Upper lobe of left lung (tissue), 6 donors: ENCODE data around the gene TMED10. TPM values are rescaled to one million over a fixed set of nuclear protein-coding genes. Genes with fewer than 3 reads are reported as not detected.

ENCODE experiments used
- ATAC-seq, 2 donors: fragments of 200-7000 bp; cut with Tn5 transposase; one replicate each; pipeline ENCODE4 v1.9.1; 2022; ENCODE audit warnings: mild to moderate bottlenecking in 2 of 2, moderate library complexity in 2 of 2; ENCODE audit not compliant: low FRiP score in 2 of 2
- DNase-seq, 2 donors: peaks; one replicate each; pipeline ENCODE4 v3.0.0-alpha.2; 2019 to 2020
- H3K27ac ChIP-seq, 4 donors: fragments of 200-600 bp; sonication (generic); one replicate each; pipeline ENCODE4 v1.5.1; 2016 to 2019
- H3K27me3 ChIP-seq, 4 donors: fragments of 200-600 bp; sonication (generic); one replicate each; pipeline ENCODE4 v1.5.1; 2017 to 2019
- H3K36me3 ChIP-seq, 4 donors: fragments of 200-600 bp; sonication (generic); one replicate each; pipeline ENCODE4 v1.5.1; 2016 to 2019
- H3K4me1 ChIP-seq, 4 donors: fragments of 200-600 bp; sonication (generic); one replicate each; pipeline ENCODE4 v1.5.1; 2018 to 2019
- H3K4me3 ChIP-seq, 4 donors: fragments of 200-600 bp; sonication (generic); one replicate each; pipeline ENCODE4 v1.5.1; 2017 to 2019; ENCODE audit warnings: mild to moderate bottlenecking in 2 of 4, moderate library complexity in 1 of 4
- H3K9me3 ChIP-seq, 4 donors: fragments of 200-600 bp; sonication (generic); one replicate each; pipeline ENCODE4 v1.5.1; 2018 to 2019
- EP300 ChIP-seq, 4 donors: sonication (generic); formaldehyde crosslinking; IDR thresholded peaks; one replicate each; pipeline ENCODE4 v1.5.1; 2017; ENCODE audit warnings: antibody characterized with exemption in 4 of 4, control low read depth in 2 of 4
- POLR2A ChIP-seq, 4 donors: fragments of 450-650 bp; IDR thresholded peaks; one replicate each; pipeline ENCODE4 v1.5.1; 2016 to 2017; ENCODE audit warnings: antibody characterized with exemption in 4 of 4, mild to moderate bottlenecking in 2 of 4
- POLR2AphosphoS5 ChIP-seq, 2 donors: sonication (generic); formaldehyde crosslinking; IDR thresholded peaks; one replicate each; pipeline ENCODE4 v1.5.1; 2017; ENCODE audit warnings: antibody characterized with exemption in 2 of 2
- WGBS, 2 donors: methylation state at CpG; one replicate each; pipeline ENCODE4 v1.1.5; 2017 to 2018; 5-methylcytosine and 5-hydroxymethylcytosine counted together
- total RNA-seq, 6 donors: library from RNA; depleted of rRNA in 4 of 6; stranded (reverse); fragments of >200 nt in 4 of 6; gene quantifications; one replicate each; pipeline versions ENCODE4 v1.1.0 to v1.2.1, GENCODE V29; 2016 to 2021
- TF ChIP-seq, protein P1 (sequence below), 6 experiments: fragments of 450-650 bp in 4 of 6; fragments of 200-600 bp in 2 of 6; sonication (generic) in 2 of 6; IDR thresholded peaks; one replicate each; pipeline ENCODE4 v1.5.1; 2016 to 2019; ENCODE audit warnings: antibody characterized with exemption in 6 of 6
- donor health status: DM: no; HTN: no; CAD: no; lungs with moderate emphysema.
- donor health status: DM: no; HTN: yes; CAD: no; lungs with severe emphysema.

The TMED10 gene
- total RNA-seq, 6 donors from 2014 or later, result 72.3 to 314 (median 186) TPM

DNA sequence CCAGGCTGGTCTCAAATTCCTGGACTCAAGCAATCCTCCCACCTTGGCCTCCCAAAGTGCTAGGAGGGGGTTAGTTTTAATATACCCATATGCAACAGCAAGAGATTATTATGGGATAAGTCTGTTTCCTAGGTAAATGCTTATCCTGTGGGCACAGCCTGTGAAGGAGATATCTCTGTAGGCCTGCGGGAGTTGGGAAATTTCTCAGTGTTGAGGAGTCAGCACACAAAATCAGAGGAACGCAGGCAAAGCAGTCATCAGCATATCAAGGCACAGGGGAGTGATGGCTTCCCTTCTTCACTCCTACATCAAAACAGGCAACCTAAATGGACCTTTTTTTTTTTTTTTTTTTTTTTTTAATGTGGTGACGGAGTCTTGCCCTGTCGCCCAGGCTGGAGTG lies 20.9 kb upstream of the TMED10 start:
- no peaks in the 10 kb centered on the region for H3K36me3 ChIP-seq
- H3K4me1 ChIP-seq, result peaks cover 14 to 28% (median 22%) of the 10 kb centered on the region in 4 donors
- H3K27me3 ChIP-seq, result no peaks in the 10 kb centered on the region
- H3K4me3 ChIP-seq, result no peak overlapping the region
- WGBS, 2 donors, result 87 to 89% methylated on average over 3 to 4 of the region's 4 CpGs
- ATAC-seq (no peak), DNase-seq (no peak)
- no peak overlapping the region for H3K27ac ChIP-seq
- TF ChIP-seq POLR2AphosphoS5 (IDR thresholded peaks at IDR 0.05), result no peak
- no peak for TF ChIP-seq EP300 (IDR thresholded peaks at IDR 0.05)
- TF ChIP-seq POLR2A (IDR thresholded peaks at IDR 0.05), result no peak
- TF ChIP-seq, protein P1, sequence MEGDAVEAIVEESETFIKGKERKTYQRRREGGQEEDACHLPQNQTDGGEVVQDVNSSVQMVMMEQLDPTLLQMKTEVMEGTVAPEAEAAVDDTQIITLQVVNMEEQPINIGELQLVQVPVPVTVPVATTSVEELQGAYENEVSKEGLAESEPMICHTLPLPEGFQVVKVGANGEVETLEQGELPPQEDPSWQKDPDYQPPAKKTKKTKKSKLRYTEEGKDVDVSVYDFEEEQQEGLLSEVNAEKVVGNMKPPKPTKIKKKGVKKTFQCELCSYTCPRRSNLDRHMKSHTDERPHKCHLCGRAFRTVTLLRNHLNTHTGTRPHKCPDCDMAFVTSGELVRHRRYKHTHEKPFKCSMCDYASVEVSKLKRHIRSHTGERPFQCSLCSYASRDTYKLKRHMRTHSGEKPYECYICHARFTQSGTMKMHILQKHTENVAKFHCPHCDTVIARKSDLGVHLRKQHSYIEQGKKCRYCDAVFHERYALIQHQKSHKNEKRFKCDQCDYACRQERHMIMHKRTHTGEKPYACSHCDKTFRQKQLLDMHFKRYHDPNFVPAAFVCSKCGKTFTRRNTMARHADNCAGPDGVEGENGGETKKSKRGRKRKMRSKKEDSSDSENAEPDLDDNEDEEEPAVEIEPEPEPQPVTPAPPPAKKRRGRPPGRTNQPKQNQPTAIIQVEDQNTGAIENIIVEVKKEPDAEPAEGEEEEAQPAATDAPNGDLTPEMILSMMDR (IDR thresholded peaks at IDR 0.05), result no peak
- H3K9me3 ChIP-seq, result no peaks in the 10 kb centered on the region

DNA sequence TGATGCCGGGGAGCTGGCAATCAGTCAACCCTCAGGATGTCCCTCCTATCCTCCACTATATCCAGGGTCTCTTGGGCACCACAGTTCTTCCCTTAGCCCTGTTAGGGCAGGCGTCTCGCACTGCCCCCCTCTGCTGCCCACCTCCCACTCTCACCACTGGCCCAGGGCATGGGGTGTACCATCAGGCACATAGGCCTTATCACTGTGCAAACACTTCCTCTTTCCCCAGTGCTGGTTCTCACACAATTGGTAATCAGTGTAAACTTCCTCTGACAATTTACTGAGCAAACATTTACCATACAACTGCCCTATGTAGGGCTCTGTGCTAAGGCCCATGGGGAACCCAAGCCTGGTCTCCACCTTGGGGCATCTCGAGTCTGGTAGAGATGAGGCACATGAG lies 20.1 kb upstream of the TMED10 start:
- DNase-seq, result peak in 1 of 2 donors; percentile 40
- Histone ChIP-seq H3K4me3 (no peak overlapping the region), H3K27ac (peak overlapping the region in 1 of 4 donors; percentile 39), H3K27me3 (no peaks in the 10 kb centered on the region), H3K4me1 (peaks cover 14 to 28% (median 22%) of the 10 kb centered on the region in 4 donors), H3K36me3 (no peaks in the 10 kb centered on the region), H3K9me3 (no peaks in the 10 kb centered on the region)
- ATAC-seq, result peak; percentile 41 to 68
- WGBS, 2 donors, result 34 to 83% methylated on average over 1 to 4 of the region's 4 CpGs
- TF ChIP-seq, protein P1 (IDR thresholded peaks at IDR 0.05), result no peak
- TF ChIP-seq POLR2AphosphoS5 (IDR thresholded peaks at IDR 0.05) (no peak), POLR2A (IDR thresholded peaks at IDR 0.05) (no peak)

DNA sequence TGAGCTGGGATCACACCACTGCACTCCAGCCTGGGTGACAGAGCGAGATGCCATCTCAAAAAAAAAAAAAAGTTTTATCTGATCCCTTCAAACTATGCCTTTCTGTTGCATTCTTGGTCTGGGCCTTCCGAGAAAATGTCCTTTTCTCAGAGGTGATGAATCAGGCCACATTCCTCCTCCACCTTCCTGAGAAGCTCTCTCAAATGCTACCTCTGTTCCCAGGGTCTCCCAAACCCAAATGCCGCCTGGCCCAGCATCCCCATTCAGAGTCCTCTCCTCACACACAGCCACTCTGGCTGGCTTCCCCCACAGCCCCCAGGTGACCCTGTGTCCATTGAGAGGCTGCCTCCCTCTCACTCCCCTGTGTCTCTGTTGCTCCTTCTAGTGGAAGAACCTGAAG lies 19.7 kb upstream of the TMED10 start:
- DNase-seq (no peak), ATAC-seq (no peak)
- H3K27ac ChIP-seq, result peak overlapping the region in 1 of 4 donors; percentile 39
- H3K9me3 ChIP-seq, result no peaks in the 10 kb centered on the region
- H3K36me3 ChIP-seq, result no peaks in the 10 kb centered on the region
- TF ChIP-seq EP300 (IDR thresholded peaks at IDR 0.05) (no peak), POLR2AphosphoS5 (IDR thresholded peaks at IDR 0.05) (no peak), POLR2A (IDR thresholded peaks at IDR 0.05) (no peak)
- TF ChIP-seq, protein P1 (IDR thresholded peaks at IDR 0.05), result no peak
- WGBS, 2 donors, result 89 to 90% methylated on average over 3 of the region's 3 CpGs
- H3K4me1 ChIP-seq, result peaks cover 14 to 28% (median 22%) of the 10 kb centered on the region in 4 donors
- no peak overlapping the region for H3K4me3 ChIP-seq
- no peaks in the 10 kb centered on the region for H3K27me3 ChIP-seq

DNA sequence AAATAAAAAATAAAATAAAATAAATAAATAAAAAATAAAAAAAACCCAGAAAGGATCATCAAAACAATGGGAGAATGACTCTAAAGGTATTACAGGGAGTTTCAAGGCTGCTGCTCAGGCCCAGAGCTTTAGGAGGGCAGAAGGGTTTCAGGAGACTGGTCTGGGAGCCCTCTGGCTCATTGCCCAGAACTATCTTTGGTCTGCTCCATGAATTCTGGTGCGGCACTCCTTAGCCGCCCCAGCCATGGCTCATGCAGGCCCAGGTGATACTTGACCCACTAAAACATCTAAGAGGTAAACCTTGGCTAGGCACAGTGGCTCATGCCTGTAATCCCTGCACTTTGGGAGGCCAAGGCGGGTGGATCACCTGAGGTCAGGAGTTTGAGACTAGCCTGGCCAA lies 14.7 kb upstream of the TMED10 start:
- WGBS, 2 donors, result 52 to 75% methylated on average over 2 to 3 of the region's 3 CpGs
- no peak for ATAC-seq
- DNase-seq, result peak in 1 of 2 donors; percentile 31
- H3K27me3 ChIP-seq, result no peaks in the 10 kb centered on the region
- peaks cover 0 to 2% (median 1%) of the 10 kb centered on the region in 4 donors for H3K4me1 ChIP-seq
- H3K4me3 ChIP-seq, result no peak overlapping the region
- H3K36me3 ChIP-seq, result no peaks in the 10 kb centered on the region
- no peak overlapping the region for H3K27ac ChIP-seq
- no peaks in the 10 kb centered on the region for H3K9me3 ChIP-seq
- TF ChIP-seq, protein P1 (IDR thresholded peaks at IDR 0.05), result no peak

DNA sequence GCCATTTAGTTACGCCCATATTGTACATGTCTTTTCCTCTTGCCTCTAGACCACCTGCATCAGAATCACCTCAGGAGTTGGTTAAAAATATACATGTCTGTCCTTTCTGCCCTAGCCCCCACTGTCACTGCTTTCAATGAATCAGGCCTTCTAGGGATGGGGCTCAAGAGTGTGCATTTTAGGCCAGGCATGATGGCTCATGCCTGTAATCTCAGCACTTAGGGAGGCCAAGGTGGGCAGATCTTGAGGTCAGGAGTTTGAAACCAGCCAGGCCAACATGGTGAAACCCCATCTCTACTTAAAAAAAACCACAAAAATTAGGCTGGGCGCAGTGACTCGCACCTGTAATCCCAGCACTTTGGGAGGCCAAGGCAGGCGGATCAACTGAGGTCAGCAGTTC lies 13.6 kb upstream of the TMED10 start:
- no peaks in the 10 kb centered on the region for H3K36me3 ChIP-seq
- peaks cover 0 to 3% (median 0%) of the 10 kb centered on the region in 4 donors for H3K4me1 ChIP-seq
- H3K27me3 ChIP-seq, result no peaks in the 10 kb centered on the region
- H3K9me3 ChIP-seq, result no peaks in the 10 kb centered on the region
- DNase-seq (no peak), ATAC-seq (no peak)
- no peak overlapping the region for H3K27ac ChIP-seq
- TF ChIP-seq POLR2AphosphoS5 (IDR thresholded peaks at IDR 0.05) (no peak), EP300 (IDR thresholded peaks at IDR 0.05) (no peak), POLR2A (IDR thresholded peaks at IDR 0.05) (no peak)
- TF ChIP-seq, protein P1 (IDR thresholded peaks at IDR 0.05), result no peak
- WGBS, 2 donors, result 91 to 94% methylated on average over 4 of the region's 4 CpGs
- no peak overlapping the region for H3K4me3 ChIP-seq
